NCI-H526 (cell line): ENCODE data around the gene TTC39C.

Source experiments
- DNase-seq, 2 experiments: peaks; one replicate each; lab custom pipeline; 2025; lab: John Stamatoyannopoulos, UW

Gene TTC39C

GRCh38 chr18:24086082-24086481 lies 71.5 kb downstream of the TTC39C start:
- no peak for DNase-seq

GRCh38 chr18:24089076-24089475 lies 74.5 kb downstream of the TTC39C start:
- no peak for DNase-seq

GRCh38 chr18:24089515-24090337 lies 75.2 kb downstream of the TTC39C start:
- DNase-seq: no peak

DNA sequence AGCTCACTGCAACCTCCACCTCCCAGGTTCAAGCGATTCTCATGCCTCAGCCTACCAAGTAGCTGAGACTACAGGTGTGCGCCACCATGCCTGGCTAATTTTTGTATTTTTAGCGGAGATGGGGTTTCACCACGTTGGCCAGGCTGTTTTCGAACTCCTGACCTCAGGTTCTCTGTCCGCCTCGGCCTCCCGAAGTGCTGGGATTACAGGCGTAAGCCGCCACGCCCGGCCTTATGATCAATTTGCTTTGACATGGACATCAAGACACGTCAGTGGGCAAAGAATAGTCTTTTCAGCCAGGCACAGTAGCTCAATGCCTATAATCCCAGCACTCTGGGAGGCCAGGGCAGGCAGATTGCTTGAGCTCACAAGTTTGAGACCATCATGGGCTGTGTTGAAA lies 76.3 kb downstream of the TTC39C start:
- no peak for DNase-seq

DNA sequence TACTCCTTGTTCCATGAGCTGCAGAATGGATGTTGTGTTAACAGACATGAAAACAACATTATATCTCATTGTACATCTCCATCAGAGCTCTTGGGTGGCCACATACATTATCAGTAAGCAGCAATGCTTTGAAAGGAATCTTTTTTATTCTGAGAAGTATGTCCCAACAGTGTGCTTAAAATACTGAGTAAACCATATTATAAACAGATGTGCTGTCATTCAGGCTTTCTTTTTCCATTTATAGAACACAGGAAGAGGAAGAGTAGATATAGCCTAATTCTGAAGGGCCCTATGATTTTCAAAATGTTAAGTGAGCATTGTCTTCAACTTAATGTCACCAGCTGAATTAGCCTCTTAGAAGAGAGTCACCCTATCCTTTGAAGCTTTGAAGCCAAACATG lies 80.0 kb downstream of the TTC39C start:
- DNase-seq: no peak

DNA sequence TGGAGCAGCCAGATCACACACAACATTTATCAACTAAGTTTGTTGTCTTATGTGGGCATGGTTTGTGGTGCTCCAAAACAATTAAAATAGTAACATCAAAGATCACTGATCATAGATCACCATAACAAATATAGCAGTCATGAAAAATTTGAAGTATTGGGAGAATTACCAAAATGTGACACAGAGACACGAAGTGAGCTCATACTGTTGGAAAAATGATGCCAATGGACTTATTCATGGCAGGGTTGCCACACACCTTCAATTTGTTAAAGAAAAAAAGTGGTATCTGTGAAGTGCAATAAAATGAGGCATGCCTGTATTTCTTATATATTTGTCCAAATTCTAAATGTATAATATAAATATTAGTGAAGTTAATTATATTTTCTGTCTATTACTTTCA lies 81.4 kb downstream of the TTC39C start:
- no peak for DNase-seq

GRCh38 chr18:24103320-24104021 lies 88.9 kb downstream of the TTC39C start:
- no peak for DNase-seq

- no peak for DNase-seq
Observed at GRCh38 chr18:24104486-24104885, 89.9 kb downstream of the TTC39C start.

DNA sequence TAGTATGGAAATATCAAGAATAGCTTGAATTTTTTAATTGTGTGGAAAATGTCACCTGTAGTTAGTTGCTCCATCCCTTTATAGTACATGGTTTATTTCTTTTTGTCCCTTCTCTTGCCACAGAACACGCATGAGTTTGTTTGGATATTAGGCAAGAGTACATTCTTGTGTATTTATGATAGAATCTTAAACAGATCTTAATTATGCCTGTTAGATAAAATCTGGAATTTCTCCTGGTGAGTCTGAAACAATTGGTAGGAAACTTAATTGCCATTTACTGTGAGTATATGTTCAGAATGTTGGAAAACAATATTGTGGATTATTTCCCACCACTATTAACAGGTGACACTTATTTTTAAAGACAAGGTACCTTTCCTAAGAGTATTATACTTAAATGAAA lies 94.1 kb downstream of the TTC39C start:
- no peak for DNase-seq

DNA sequence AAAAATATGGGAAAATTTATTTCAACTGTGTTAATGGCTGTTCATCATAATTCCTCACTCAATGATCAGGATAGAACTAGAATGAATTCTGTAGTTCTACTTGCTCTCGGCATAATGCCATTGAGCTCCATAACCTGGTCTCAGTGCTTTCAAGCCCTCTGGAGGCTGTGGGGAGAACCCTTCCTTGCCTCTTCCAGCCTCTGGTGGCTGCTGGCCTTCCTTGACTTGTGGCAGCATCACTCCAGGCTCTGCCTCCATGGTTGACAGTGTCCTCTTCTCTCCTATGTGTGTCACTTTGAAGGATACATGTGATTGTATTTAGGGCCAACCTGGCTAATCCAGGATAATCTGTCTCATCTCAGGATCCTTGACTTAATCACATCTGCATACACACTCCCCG lies 97.4 kb downstream of the TTC39C start:
- no peak for DNase-seq

DNA sequence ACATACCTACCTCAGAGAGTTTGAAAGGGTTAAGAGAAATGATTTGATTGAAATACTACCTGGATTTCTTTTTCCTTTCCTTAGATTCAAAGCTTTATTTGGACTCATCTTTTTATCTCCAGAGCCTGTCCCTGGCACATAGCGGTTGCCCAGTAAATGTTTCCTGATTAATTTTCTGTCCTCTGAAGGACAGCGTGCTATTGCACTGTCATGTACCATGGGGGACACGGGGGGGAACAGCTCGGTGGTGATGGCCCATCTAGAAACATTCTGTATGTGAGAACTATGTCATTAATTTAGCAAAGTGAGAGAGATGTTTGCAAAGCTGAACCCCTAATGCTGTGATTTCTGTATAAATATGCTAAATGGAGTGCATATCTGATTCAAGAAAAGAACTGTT lies 97.9 kb downstream of the TTC39C start:
- no peak for DNase-seq

GRCh38 chr18:24112874-24113615 lies 98.5 kb downstream of the TTC39C start:
- no peak for DNase-seq

DNA sequence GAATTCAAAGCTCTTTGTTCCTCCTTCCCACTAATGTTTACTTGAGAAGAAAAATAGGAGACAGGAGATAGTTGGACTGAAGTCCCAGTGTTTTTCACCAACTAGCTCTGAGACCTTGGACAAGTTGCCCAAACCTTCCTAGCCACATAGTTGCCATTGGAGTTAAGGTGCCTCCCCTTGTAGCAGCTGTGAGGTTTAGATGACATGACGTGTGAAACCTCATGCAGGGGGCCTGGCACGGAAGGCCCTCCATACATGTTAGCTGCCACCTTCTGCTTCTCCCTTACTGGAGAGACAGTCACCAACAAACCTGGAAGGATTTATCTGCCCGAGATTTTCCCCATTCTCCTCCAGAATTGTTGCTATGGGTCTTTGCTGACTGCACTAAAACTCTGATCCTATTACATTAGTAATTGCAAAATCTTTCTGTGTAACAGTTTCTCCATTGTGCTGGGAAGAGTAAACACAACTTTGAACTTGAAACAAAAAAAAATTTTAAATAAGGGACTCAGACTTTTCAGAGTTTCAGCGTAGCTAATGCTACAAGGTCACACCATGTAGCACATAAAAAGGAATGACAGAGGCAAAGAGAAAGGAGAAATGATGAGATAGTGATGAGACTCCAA lies 100.5 kb downstream of the TTC39C start:
- DNase-seq: no peak

DNA sequence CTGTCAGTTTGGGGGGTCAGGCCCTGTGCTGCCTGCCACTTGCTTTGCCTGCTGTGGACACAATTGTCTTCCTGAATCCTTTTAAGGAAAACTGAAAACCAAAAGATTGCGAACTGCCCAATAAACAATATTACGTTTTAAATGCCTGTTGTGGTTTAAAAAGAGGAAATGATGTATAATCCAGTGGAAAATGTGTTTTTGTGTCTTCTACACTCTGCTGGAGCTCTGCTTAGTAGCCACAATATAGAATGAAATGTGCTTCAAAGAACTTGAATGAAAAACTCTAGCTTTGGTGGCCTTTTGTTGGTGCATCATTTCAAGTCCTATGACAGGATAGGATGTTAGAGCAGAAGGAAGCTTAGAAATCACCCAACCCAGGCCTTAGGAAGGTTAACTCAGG lies 101.1 kb downstream of the TTC39C start:
- no peak for DNase-seq

DNA sequence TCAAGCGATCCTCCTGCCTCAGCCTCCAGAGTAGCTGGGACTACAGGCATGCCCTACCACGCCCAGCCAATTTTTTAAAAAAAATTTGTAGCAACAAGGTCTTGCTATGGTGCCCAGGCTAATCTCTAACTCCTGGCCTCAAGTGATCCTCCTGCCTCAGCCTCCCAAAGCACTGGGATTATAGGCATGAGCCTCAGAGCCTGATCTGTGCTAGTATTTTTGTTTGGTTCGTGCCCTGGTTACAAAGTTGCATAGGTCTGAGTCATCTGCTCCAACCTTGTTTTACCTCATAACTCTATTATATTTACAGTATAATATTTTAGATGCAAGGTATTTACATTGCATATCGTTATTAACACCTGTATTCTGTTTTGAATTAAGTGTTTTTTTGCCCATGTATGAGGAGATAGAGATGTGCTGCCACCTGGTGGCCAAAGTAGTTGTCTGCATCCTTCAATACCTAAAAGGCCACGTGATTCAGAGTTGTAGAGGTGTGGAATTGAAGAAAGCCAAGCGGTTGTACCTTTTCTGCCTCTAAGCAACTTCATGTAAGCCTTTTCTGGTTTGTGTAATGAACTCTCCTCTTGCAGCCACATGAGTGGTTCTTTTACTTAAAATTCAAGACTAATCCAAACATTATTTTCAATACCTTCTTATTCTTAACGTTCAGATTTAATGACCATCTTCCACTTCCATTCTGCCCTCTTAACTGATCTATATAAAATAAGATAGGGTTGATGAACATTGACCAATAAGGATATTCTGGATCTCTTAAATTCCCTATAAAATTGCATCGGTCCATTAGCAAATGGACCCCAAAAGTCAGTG lies 104.4 kb downstream of the TTC39C start:
- peak; percentile 22 to 75 for DNase-seq

GRCh38 chr18:24120676-24121075 lies 106.1 kb downstream of the TTC39C start:
- DNase-seq: no peak

GRCh38 chr18:24121625-24122024 lies 107.1 kb downstream of the TTC39C start:
- no peak for DNase-seq

- no peak for DNase-seq
Observed at GRCh38 chr18:24126155-24126961, 111.8 kb downstream of the TTC39C start.

DNA sequence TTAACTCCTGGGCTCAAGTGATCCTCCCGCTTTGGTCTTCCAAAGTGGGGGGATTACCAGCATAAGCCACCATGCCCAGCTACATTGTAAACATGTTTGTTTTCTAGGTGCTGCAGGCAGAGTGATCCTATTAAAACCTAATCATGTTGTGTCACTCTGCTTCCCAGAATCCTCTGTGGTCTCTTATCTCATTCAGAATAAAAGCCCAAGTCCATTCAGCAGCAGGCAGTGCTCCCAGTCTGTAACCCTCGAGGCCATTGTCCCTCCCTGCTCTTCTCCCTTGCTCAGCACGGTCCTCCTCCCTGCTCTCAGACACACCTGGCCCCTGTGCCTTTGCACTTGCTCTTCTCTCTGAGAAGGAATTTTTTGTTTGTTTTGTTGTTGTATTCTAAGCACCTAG lies 113.2 kb downstream of the TTC39C start:
- DNase-seq: no peak

DNA sequence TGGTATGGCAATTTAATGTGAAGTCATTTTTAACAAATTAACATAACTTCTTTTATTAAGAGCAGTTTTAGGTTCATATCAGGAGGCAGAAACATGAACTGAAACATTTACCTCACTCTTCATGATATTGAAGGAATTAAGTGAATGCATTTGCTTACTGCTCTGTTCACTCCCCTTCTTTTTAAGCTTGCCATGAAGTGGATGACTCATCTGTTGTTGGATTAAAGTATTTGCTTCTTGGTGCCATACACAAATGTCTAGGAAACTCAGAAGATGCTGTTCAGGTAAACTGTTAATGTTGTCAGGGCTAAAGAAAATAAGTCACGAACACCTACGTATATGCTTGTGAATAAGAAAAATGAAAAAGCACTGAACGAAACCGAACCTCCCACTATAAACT lies 114.1 kb downstream of the TTC39C start:
- no peak for DNase-seq

- no peak for DNase-seq
Observed at GRCh38 chr18:24130494-24130893, 115.9 kb downstream of the TTC39C start.
